ENCODE data around the gene GPR173.

Gene GPR173, protein sequence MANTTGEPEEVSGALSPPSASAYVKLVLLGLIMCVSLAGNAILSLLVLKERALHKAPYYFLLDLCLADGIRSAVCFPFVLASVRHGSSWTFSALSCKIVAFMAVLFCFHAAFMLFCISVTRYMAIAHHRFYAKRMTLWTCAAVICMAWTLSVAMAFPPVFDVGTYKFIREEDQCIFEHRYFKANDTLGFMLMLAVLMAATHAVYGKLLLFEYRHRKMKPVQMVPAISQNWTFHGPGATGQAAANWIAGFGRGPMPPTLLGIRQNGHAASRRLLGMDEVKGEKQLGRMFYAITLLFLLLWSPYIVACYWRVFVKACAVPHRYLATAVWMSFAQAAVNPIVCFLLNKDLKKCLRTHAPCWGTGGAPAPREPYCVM

DNA sequence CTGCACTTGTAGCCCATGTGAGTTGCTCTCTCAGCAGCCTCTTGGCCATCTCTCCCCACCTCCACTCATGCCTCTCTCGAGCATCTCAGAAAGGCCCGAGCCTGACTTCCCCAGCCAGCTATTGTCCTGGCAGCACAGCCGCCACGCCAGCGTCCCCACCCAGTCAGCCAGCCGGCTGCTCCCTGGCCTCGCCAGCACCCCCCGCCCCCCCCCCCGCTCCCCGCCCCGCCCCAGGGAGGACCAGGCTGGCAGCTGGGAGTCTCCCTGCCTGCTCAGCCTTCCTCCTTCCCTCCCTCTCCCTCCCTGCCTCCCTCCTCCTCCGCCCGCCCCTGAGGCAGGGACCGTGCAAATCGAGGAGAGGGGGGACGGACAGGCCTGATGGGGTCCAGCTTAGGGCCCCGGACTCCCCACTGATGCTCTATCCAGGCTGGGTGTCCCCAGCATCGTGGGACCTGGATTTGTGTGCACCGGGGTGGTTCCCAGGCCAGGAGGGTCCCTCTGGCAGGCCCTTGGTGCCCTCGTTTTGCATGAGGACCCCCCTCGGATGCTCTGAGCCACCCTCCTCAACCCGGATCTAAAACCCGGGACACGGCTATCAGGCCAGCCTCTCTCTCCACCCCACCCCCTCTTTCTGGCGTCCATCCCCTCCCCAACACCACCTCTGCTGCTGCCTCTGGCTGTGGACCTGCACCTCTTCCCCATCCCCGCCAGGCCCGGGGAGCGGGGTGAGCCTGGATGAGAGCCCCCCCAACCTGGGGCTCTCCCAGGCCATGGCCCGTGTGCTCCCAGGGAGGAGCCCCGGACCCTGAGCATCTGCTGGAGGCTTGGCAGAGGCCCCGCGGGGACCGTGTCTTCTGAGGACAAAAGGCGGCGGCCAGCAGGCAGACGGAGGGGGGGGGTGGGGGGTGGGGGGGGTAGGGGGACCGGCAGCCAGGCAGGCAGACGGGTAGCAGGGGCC lies at the start of gene GPR173:
TSS of gene GPR173 (plus strand) at position 621 of the 958 bp plus-strand sequence. CDS start 27,833 bp downstream, outside the sequence.
- DNase-seq (ENCODE audit: low read depth in 2 of 2, low spot score in 1 of 2), result no peak

DNA sequence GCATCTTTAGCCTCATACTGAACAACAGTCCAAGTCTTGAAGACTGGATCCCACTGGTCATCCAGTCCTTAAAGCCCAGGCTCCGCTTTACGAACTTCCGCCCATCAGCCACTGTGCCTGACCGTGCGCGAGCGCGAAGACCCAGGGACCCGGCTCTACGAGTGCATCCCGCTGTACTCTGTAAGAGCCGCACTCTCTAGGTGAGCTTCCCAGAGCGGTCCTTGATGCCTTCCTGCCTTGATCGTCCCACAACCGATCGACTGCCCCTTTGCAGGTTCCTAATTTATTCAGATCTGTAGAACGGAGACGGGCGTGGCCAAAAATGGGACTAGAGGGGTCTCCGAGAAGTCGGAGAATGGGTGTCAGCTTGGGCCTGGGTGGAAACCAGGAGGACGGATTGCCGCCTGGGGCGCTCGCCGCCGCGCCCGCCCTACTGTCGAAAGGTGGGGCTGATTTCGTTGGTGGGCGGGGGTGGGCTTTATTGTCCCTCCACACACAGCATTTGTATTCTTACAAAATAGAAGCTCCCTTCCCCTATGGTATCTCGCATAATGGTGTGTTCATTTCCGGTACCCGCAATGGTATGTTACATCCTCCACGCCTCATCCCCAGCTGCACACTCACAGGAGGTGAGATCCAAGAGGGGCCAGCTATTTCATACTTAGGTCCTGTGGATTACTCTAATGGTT lies 48.0 kb upstream of the GPR173 start:
- no peak for DNase-seq (ENCODE audit: low read depth in 2 of 2, low spot score in 1 of 2)

DNA sequence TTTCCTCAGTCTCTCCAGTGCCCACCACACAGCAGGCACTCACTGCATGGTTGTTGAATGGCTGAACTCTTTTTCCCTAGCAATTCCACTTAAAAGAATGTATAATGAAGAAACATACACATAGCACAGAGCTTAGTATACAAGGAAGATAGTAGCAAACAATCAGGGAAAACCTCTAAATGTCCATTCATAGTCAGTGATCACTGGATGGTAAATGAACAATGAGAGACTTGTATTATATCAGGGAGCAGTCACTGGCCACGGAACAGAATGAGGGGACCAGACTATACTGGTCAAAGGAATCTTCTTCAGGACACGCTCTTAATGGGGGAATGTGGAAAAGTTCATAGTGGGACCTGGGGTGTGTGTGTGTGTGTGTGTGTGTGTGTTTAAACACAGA lies 46.6 kb upstream of the GPR173 start:
- no peak for DNase-seq (ENCODE audit: low read depth in 2 of 2, low spot score in 1 of 2)

DNA sequence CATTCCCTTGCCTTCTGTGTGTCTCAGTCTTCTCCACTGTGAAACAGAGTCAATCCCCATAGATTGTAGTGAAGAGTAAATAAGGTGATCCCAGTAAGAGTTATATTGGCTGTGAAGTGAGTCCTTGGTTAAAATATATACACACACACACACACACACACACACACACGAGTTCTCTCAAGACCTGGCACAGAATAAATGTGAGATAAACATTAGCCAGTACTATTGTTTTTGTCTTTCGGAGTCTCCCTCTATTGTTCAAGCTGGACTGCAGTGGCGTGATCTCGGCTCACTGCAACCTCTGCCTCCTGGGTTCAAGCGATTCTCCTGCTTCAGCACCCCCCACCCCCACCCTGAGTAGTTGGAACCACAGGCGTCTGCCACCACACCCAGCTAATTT lies 45.5 kb upstream of the GPR173 start:
- no peak for DNase-seq (ENCODE audit: low read depth in 2 of 2, low spot score in 1 of 2)

DNA sequence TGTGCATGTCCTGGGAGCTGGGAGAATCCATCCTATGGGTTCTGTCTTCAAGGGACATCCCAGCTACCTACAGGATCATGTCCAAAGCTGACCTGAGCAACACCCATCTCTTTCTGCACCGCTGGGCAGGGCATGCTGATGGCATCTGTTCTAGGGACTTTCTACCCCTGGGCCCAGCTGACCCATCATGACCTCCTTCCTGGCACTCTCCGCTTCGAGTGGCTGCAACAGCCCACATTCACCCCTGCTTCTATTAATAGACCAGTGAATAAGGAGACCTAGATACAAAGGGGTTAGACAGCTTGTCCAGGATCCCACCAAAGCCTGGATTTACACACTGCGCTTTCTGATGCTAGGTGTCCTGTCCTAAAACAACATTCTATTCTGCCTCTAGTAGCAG lies 44.6 kb upstream of the GPR173 start:
- no peak for DNase-seq (ENCODE audit: low read depth in 2 of 2, low spot score in 1 of 2)

DNA sequence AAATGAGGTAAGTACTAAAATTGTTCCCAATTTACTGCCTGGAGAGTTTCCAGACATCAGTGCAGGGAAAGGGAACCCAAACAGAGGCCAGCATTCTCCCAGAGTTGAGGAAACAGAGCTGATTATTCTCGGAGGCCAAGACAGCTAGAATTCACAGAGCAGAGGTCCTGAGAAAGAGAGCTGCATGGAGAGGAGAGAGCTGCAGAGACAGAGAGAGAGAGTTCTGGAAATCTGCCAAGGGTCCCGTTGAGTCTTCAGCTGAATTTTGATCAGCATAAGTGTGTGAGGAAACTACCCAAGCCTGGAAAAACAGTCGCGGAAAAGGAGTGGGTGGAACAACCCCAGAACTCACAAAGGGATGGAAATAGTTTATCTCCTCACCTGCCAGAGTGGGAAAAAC lies 43.8 kb upstream of the GPR173 start:
- no peak for DNase-seq (ENCODE audit: low read depth in 2 of 2, low spot score in 1 of 2)

DNA sequence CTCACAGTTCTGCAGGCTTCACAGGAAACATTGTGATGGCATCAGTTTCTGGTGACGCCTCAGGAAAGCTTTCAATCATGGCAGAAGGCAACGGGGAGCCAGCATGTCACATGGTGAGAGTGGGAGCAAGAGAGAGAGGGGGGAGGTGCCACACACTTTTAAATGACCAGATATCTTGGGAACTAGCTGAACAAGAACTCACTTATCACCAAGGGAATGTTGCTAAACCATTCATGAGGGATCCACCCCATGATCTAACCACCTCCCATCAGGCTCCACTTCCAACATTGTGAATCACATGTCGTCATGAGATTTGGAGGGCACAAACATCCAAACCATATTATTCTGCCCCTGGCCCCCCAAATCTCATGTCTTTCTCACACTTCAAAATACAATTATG lies 43.3 kb upstream of the GPR173 start:
- DNase-seq (ENCODE audit: low read depth in 2 of 2, low spot score in 1 of 2), result no peak

DNA sequence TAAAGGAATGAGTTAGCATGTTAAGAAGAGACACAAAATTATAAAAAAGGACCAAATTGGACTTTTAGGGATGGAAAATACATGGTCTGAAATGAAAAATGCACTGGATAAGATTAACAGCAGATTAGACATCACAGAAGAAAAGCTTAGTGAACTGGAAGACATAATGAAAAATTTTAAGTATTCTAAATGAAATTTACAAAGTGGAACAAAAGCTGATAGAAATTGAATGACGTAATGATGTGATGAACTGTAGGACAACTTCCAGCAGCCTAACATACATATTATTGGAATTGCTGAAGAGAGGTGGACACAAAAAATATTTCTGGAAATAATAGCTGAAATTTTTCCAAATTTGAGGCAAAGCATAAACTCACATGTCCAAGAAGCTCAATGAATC lies 39.6 kb upstream of the GPR173 start:
- DNase-seq (ENCODE audit: low read depth in 2 of 2, low spot score in 1 of 2), result no peak

DNA sequence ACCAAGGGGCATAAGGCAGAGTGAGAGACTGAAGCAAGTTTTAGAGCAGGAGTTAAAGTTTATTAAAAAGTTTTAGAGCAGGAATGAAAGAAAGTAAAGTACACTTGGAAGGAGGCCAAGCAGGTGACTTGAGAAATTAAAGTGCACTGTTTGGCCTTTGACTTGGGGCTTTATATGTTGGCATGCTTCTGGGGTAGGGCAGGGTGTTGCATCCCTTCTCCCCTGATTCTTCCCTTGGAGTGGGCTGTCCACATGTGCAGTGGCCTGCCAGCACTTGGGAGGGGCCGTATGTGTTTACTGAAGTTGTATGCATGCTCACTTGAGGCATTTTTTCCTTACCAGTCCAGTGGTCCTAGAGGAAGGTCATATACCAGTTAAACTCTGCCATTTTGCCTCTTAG lies 35.3 kb upstream of the GPR173 start:
- no peak for DNase-seq (ENCODE audit: low read depth in 2 of 2, low spot score in 1 of 2)

DNA sequence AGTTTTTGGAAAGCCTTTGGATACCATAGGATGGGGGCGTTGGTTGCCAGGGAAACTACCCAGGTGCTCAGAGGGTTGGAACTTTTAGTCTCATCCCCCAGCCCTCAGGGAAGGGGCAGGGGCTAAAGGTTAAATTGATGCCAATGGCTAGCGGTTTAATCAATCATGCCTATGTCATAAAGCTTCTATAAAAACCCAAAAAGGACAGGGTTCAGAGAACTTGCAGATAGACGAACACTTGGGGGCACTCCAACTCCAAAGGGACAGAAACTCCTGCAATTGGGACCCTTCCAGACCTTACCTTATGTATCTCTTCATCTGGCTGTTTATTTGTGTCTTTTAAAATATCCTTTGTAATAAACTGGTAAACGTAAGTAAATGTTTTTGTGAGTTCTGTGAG lies 30.0 kb upstream of the GPR173 start:
- no peak for DNase-seq (ENCODE audit: low read depth in 2 of 2, low spot score in 1 of 2)

DNA sequence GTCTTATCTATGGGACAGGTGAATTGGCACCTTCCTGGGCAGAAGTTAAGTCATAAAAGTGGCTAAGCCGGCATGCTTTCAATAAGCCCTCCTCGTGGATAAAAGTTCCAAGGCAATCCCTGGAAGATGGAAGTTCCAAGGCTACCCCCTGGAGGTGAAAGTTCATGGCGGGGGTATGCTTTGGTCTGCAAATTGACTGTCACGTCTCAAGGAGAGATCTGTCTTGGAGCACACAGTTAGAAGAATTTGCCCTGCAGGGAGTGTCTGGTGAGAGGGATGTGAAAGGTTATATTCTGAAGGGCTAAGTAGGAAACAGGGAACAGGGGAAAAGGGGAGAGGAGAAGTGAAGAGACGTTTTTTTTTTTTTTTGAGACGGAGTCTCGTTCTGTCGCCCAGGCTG lies 26.2 kb upstream of the GPR173 start:
- DNase-seq (ENCODE audit: low read depth in 2 of 2, low spot score in 1 of 2), result no peak

DNA sequence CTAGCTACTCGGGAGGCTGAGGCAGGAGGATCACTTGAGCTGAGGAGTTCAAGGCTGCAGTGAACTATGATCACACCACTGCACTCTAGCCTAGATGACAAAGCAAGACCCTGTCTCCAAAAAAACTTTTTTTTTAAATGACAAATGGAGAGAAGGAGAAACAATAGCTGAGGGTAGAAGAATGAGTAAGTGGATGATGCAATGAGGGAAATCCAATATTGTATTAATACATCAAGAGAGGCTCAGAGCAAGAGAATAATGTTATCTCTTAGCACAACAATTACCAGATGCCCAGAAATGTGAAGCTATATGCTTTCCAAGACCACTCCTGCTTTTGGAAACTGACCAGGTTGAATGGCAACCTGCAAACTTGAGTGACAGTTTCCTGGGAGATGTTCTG lies 19.9 kb upstream of the GPR173 start:
- no peak for DNase-seq (ENCODE audit: low read depth in 2 of 2, low spot score in 1 of 2)

DNA sequence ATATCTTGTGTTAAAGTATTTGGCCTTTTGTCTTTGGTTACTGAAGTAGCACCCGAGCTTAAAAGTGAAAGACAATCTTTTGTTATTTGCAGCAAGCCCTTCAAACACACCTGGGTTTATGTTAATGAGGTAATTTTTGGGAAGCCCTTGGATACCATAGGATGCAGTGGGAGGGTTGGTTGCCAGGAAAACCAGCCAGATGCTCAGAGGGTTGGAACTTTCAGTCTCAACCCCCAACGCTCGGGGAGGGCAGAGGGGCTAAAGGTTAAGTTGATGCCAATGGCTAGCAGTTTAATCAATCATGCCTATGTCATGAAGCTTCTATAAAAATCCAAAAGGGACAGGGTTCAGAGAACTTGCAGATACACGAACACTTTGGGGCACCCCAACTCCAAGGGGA lies 17.2 kb upstream of the GPR173 start:
- no peak for DNase-seq (ENCODE audit: low read depth in 2 of 2, low spot score in 1 of 2)

DNA sequence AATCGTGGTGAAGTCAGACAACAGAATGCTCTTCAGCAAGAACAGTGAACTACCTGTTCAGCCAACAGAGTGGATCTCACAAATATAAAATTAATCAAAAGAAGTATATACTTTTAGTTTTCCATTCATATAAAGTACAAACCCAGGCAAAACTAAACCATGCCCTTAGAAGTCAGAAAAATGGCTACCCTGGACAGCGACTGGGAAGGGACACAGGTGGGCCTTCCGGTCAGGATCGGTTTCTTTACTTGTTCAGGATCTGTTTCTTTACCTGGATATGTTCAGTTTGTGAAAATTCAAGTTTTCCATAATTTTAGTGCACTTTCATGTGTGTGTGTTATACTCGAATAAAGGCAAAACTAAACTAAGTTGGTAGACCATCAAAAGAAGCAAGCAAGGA lies 12.4 kb upstream of the GPR173 start:
- no peak for DNase-seq (ENCODE audit: low read depth in 2 of 2, low spot score in 1 of 2)

DNA sequence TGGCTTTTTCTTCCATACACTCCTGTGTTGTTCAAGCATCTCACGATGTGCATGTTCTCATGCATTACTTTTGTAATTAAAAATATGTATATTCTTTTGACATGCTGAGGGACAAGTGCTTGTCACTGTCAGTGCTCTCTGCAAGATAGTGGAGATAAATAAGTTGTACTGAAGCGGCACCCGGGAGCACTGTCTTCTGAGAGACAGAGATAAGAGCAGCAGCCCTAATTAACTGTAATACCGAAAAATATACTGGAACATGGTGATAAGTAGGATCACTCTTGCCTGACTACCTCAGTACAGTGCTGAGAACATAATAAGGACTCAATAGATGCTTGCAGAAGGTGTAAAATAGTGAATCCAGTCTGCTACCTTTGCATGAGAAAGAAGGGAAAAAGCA lies 9.4 kb upstream of the GPR173 start:
- DNase-seq (ENCODE audit: low read depth in 2 of 2, low spot score in 1 of 2), result no peak

DNA sequence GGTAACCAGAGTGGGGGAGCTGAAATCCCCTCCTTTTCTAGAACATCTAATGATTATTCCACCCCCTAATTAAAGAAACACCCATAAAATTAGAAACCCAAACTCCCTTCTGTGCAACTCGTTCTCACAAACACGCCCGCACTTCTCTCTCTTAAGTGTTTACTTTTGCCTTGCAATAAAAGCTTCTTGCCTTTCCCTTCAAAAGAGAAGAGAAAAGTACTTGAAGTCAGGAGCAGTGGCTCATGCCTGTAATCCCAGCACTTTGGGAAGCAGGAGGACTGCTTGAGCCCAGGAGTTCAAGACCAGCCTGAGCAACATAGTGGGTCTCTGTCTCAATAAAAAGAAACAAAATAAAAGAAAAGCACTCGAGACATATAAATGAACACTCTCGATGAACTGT lies 3.6 kb upstream of the GPR173 start:
- DNase-seq (ENCODE audit: low read depth in 2 of 2, low spot score in 1 of 2), result no peak

DNA sequence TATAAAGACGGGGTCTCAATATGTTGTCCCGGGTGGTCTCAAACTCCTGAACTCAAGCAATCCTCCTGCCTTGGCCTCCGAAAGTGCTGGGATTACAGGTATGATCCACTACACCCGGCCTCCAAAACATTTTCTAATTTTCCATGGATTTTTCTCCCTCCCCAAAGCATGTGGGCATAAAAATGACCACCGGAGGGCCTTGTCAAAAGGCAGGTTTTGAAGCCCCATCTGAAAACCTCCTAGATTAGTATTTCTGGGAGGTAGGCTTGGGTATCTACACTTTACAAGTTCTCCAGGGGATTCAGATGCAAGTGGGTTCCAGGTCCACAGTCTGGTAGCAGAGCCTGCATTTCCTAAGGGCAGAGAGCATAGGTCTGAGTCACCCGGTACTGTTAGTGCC lies 1.4 kb upstream of the GPR173 start:
- DNase-seq (ENCODE audit: low read depth in 2 of 2, low spot score in 1 of 2), result no peak

DNA sequence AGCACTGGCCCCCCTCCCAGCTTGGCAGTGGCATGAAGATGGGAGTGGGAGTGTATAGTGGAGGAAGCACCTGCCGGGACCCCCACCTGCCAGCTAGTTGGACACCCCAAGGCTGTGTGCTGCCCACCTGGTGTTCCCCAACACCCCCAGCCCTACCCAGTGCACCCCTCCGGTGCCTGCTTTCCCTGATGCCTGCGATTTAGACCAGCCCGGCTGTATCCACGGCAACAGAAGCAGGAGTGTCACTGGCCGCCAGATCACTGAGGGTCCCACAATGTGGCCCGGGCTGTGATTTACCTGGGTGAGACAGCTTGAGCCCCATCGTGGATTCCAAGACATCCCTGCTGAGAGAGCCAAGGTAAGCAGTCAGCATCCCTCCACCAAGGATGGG lies 533 bp downstream of the GPR173 start:
- no peak for DNase-seq (ENCODE audit: low read depth in 2 of 2, low spot score in 1 of 2)

DNA sequence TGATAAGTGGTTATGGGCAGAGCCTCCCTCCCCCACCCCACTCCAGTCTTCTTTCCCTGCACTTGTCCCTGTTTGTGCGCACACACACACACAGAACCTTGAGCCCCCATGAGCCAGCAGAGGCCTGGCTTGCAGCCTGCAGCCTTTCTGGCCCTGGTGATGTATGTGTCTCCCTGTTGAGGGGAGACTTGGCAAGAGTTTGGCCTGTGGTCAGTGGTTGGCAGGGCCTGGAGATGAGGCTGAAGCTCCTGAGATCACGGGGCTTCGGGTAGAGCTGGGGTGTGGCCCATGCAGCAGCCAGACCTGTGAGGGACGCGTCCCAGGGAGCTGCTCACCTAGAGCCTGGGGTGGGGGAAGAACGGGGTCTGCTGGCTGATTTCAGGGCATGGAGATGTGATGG lies 2.3 kb downstream of the GPR173 start:
- no peak for DNase-seq (ENCODE audit: low read depth in 2 of 2, low spot score in 1 of 2)

DNA sequence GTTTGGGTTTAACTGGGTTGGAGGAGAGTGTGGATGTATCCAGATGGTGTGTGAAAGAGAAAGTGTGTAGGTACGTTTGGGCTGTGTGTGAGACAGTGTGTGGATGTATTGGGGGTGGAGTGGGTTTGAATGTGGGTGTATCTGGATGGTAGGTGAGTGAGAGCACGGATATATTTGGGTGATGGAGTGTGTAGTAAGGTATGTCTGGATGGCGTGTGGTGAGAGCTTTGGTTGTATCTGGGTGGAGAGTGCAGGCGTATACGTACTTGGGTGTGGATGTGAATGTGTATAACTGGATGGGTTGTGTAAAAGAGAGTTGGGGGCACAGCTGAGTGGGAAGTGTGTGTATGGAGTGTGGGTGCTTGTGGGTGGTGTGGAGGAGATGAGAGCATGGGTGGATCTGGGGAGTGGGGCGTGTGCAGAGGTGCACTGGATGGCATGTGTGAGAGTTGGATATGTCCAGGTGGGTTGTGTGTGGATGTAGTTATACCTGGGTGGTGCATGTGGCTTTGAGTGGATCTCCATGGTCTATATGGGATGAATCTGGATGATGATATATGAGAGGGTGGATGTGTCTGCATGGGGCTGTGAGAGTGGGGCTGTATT lies 6.8 kb downstream of the GPR173 start:
- DNase-seq (ENCODE audit: low read depth in 2 of 2, low spot score in 1 of 2), result no peak

DNA sequence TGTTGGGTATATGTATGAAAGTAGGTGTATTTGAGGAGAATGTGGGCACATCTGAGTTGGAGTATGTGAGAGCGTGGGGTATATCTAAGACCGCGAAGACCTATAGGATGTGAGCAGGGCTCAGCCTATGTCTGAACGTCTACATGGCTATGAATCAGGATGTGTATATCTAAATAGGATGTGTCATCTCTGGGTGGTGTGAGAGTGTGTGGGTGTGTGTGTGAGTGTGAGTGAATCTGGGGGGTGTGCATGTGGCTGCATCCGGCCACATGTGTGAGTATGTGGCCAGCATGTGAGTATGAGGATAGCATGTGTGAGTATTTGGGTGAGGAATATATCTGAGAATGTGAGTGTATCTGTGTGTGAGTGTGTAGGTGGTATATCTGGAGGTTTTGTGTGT lies 7.7 kb downstream of the GPR173 start:
- no peak for DNase-seq (ENCODE audit: low read depth in 2 of 2, low spot score in 1 of 2)

Data from stimulated activated CD8-positive, alpha-beta memory T cell treated with anti-CD3 and anti-CD28 coated beads, Interleukin-4, amount 100 ng/mL, for 1 hour (primary cell).